ENCODE data around the gene PSIP1. TPM values are rescaled to one million over a fixed set of nuclear protein-coding genes. Genes with fewer than 3 reads are reported as not detected.

Gene PSIP1
- total RNA-seq, 2 donors from 2014 or later = 226 to 257 TPM

DNA sequence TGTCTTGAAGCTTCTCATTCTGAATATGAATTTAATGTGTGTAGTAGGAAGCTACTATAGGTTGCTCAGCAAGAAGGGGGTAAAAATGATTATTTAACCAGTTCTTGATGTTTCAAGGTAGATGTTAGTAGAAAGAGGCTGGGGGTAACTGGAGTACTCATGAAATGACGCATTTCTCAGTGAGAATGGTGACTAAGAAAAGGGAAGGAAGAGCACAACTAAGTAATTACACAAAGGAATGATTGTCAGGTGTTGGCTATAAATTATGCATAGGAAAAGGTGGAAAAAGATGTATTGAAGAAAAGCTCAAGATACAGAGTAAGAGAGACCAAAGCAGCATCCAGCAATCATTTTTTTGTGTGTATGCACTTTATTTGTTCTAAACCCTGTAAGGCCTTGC is 1.4 kb upstream of the PSIP1 start:
- Mint-ChIP-seq H3K27me3 (ENCODE audit: insufficient read depth) (no peaks in the 10 kb centered on the region), H3K4me1 (peaks cover 46% of the 10 kb centered on the region), H3K9me3 (no peaks in the 10 kb centered on the region), H3K27ac (peak overlapping the region; percentile 88), H3K36me3 (ENCODE audit: low read depth) (peaks cover 25% of the 10 kb centered on the region), H3K4me3 (peak overlapping the region; percentile 83)
- Histone ChIP-seq H3K4me1 (ENCODE audit: control insufficient read depth, insufficient read depth, low read length) (peaks cover 7% of the 10 kb centered on the region), H3K36me3 (ENCODE audit: control insufficient read depth, insufficient read depth, low read length) (peaks cover 21% of the 10 kb centered on the region), H3K9ac (ENCODE audit: extremely low read depth, low read length, poor library complexity, severe bottlenecking) (peak overlapping the region; percentile 3), H3K9me3 (ENCODE audit: control insufficient read depth, low read length) (no peaks in the 10 kb centered on the region), H3K27me3 (ENCODE audit: control insufficient read depth, insufficient read depth, low read length, poor library complexity, severe bottlenecking) (no peaks in the 10 kb centered on the region), H3K27ac (ENCODE audit: low read depth, low read length) (no peak overlapping the region), H3K4me3 (ENCODE audit: low read length) (peak overlapping the region; percentile 91)
- 46 to 67% methylated on average over 1 of the region's 1 CpG for WGBS, 2 experiments (ENCODE audit: insufficient coverage in 1 of 2, insufficient read length in 1 of 2)
- no peak for DNase-seq
- TF ChIP-seq, protein P1, sequence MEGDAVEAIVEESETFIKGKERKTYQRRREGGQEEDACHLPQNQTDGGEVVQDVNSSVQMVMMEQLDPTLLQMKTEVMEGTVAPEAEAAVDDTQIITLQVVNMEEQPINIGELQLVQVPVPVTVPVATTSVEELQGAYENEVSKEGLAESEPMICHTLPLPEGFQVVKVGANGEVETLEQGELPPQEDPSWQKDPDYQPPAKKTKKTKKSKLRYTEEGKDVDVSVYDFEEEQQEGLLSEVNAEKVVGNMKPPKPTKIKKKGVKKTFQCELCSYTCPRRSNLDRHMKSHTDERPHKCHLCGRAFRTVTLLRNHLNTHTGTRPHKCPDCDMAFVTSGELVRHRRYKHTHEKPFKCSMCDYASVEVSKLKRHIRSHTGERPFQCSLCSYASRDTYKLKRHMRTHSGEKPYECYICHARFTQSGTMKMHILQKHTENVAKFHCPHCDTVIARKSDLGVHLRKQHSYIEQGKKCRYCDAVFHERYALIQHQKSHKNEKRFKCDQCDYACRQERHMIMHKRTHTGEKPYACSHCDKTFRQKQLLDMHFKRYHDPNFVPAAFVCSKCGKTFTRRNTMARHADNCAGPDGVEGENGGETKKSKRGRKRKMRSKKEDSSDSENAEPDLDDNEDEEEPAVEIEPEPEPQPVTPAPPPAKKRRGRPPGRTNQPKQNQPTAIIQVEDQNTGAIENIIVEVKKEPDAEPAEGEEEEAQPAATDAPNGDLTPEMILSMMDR (conservative IDR thresholded peaks at IDR 0.05) = no peak

DNA sequence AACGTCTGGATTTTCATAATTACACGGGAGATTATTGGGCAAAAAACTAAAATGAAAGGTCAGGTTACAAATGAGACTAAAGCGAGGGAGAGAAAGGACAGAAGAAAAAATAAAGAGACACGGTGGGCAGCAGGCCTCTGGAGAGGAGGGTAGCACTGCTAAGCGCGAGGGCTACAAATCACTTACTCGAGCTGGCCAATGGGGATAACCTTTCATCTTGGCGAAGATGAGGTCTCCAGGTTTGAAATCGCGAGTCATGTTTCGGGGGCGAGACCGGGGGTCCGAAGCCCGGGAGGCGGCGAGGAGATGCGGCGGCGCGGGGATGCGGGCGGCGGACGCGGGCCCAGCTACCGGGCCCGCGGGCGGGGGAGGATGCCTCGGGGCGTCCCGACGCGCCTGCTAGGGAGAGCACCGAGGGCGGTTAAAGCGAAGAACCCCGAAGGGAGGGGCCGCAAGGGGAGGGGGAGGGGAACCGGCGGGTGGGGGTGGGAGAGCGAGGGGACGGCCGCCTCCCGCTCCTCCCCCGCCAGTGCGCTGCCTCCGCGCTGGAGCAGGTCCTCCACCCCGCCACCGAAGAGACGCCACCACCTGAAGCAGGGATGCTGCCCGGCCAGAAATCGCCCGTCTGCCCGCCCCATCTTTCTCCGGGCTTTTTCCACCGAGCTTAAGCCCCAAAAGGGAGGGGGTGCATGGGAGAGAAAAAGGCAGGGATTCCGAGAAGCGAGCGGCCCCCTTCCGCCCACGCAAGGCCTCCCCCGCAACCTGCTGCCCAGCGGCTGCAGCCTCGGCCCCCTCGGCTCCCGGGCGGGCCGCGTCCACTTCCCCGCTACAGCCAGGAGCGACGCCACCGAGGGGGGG is 610 bp downstream of the PSIP1 start:
- Histone ChIP-seq H3K4me3 (ENCODE audit: low read length) (peak overlapping the region; percentile 91), H3K9me3 (ENCODE audit: control insufficient read depth, low read length) (no peaks in the 10 kb centered on the region), H3K27ac (ENCODE audit: low read depth, low read length) (peak overlapping the region; percentile 100), H3K36me3 (ENCODE audit: control insufficient read depth, insufficient read depth, low read length) (peaks cover 41% of the 10 kb centered on the region), H3K4me1 (ENCODE audit: control insufficient read depth, insufficient read depth, low read length) (peaks cover 7% of the 10 kb centered on the region), H3K9ac (ENCODE audit: extremely low read depth, low read length, poor library complexity, severe bottlenecking) (peak overlapping the region; percentile 98), H3K27me3 (ENCODE audit: control insufficient read depth, insufficient read depth, low read length, poor library complexity, severe bottlenecking) (no peaks in the 10 kb centered on the region)
- TF ChIP-seq, protein P1 (conservative IDR thresholded peaks at IDR 0.05) = no peak
- peak; percentile 78 for DNase-seq
- peaks cover 50% of the 10 kb centered on the region for H3K4me1 Mint-ChIP-seq
- no peaks in the 10 kb centered on the region for H3K9me3 Mint-ChIP-seq
- peaks cover 43% of the 10 kb centered on the region for H3K36me3 Mint-ChIP-seq (ENCODE audit: low read depth)
- 0 to 3% methylated on average over 10 to 65 of the region's 76 CpGs for WGBS, 2 experiments (ENCODE audit: insufficient coverage in 1 of 2, insufficient read length in 1 of 2)
- no peaks in the 10 kb centered on the region for H3K27me3 Mint-ChIP-seq (ENCODE audit: insufficient read depth)
- H3K27ac Mint-ChIP-seq = peak overlapping the region; percentile 83
- H3K4me3 Mint-ChIP-seq = peak overlapping the region; percentile 83

GRCh38 chr9:15505921-15506320 is 4.8 kb downstream of the PSIP1 start:
- TF ChIP-seq, protein P1 (conservative IDR thresholded peaks at IDR 0.05) = peak; percentile 37
- H3K4me3 ChIP-seq (ENCODE audit: low read length) = no peak overlapping the region
- H3K9ac ChIP-seq (ENCODE audit: extremely low read depth, low read length, poor library complexity, severe bottlenecking) = no peak overlapping the region
- H3K27ac Mint-ChIP-seq = no peak overlapping the region
- H3K27me3 ChIP-seq (ENCODE audit: control insufficient read depth, insufficient read depth, low read length, poor library complexity, severe bottlenecking) = no peaks in the 10 kb centered on the region
- H3K4me1 Mint-ChIP-seq = peaks cover 38% of the 10 kb centered on the region
- no peak for DNase-seq
- no peak overlapping the region for H3K4me3 Mint-ChIP-seq
- H3K27me3 Mint-ChIP-seq (ENCODE audit: insufficient read depth) = no peaks in the 10 kb centered on the region
- H3K4me1 ChIP-seq (ENCODE audit: control insufficient read depth, insufficient read depth, low read length) = peaks cover 10% of the 10 kb centered on the region
- no peak overlapping the region for H3K27ac ChIP-seq (ENCODE audit: low read depth, low read length)
- H3K36me3 Mint-ChIP-seq (ENCODE audit: low read depth) = peaks cover 71% of the 10 kb centered on the region
- no peaks in the 10 kb centered on the region for H3K9me3 Mint-ChIP-seq
- WGBS, 2 experiments (ENCODE audit: insufficient coverage in 1 of 2, insufficient read length in 1 of 2) = 87 to 96% methylated on average over 3 of the region's 3 CpGs
- H3K9me3 ChIP-seq (ENCODE audit: control insufficient read depth, low read length) = no peaks in the 10 kb centered on the region
- H3K36me3 ChIP-seq (ENCODE audit: control insufficient read depth, insufficient read depth, low read length) = peaks cover 78% of the 10 kb centered on the region
